ENCODE measurements around the gene LRGUK.

- TF ChIP-seq, protein P1, sequence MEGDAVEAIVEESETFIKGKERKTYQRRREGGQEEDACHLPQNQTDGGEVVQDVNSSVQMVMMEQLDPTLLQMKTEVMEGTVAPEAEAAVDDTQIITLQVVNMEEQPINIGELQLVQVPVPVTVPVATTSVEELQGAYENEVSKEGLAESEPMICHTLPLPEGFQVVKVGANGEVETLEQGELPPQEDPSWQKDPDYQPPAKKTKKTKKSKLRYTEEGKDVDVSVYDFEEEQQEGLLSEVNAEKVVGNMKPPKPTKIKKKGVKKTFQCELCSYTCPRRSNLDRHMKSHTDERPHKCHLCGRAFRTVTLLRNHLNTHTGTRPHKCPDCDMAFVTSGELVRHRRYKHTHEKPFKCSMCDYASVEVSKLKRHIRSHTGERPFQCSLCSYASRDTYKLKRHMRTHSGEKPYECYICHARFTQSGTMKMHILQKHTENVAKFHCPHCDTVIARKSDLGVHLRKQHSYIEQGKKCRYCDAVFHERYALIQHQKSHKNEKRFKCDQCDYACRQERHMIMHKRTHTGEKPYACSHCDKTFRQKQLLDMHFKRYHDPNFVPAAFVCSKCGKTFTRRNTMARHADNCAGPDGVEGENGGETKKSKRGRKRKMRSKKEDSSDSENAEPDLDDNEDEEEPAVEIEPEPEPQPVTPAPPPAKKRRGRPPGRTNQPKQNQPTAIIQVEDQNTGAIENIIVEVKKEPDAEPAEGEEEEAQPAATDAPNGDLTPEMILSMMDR (IDR thresholded peaks at IDR 0.05 in 2 of 3, conservative IDR thresholded peaks at IDR 0.05 in 1 of 3; ENCODE audit: borderline replicate concordance in 1 of 3, insufficient read depth in 1 of 3, low read depth in 2 of 3, low read length in 2 of 3), result no peak
- TF ChIP-seq MAX (IDR thresholded peaks at IDR 0.05) (no peak), POLR2A (IDR thresholded peaks at IDR 0.05; ENCODE audit: borderline replicate concordance, extremely low read depth, insufficient read depth, insufficient read length) (no peak), POLR2AphosphoS5 (IDR thresholded peaks at IDR 0.05; ENCODE audit: low read depth, low read length) (no peak), EZH2phosphoT487 (IDR thresholded peaks at IDR 0.05; ENCODE audit: borderline replicate concordance) (no peak), EGR1 (IDR thresholded peaks at IDR 0.05; ENCODE audit: low read depth) (no peak), EZH2 (IDR thresholded peaks at IDR 0.05) (no peak), ZNF274 (IDR thresholded peaks at IDR 0.05; ENCODE audit: low read depth, low read length) (no peak), TCF7L2 (IDR thresholded peaks at IDR 0.05; ENCODE audit: borderline replicate concordance, extremely low read depth, insufficient read depth, insufficient read length) (no peak), YY1 (IDR thresholded peaks at IDR 0.05; ENCODE audit: extremely low read depth, insufficient replicate concordance, low read depth, low read length) (no peak)
- TF ChIP-seq, protein P2, sequence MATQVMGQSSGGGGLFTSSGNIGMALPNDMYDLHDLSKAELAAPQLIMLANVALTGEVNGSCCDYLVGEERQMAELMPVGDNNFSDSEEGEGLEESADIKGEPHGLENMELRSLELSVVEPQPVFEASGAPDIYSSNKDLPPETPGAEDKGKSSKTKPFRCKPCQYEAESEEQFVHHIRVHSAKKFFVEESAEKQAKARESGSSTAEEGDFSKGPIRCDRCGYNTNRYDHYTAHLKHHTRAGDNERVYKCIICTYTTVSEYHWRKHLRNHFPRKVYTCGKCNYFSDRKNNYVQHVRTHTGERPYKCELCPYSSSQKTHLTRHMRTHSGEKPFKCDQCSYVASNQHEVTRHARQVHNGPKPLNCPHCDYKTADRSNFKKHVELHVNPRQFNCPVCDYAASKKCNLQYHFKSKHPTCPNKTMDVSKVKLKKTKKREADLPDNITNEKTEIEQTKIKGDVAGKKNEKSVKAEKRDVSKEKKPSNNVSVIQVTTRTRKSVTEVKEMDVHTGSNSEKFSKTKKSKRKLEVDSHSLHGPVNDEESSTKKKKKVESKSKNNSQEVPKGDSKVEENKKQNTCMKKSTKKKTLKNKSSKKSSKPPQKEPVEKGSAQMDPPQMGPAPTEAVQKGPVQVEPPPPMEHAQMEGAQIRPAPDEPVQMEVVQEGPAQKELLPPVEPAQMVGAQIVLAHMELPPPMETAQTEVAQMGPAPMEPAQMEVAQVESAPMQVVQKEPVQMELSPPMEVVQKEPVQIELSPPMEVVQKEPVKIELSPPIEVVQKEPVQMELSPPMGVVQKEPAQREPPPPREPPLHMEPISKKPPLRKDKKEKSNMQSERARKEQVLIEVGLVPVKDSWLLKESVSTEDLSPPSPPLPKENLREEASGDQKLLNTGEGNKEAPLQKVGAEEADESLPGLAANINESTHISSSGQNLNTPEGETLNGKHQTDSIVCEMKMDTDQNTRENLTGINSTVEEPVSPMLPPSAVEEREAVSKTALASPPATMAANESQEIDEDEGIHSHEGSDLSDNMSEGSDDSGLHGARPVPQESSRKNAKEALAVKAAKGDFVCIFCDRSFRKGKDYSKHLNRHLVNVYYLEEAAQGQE (IDR thresholded peaks at IDR 0.05; ENCODE audit: low read depth), result no peak
Measured at GRCh38 chr7:134141868-134142264, 14.7 kb downstream of the LRGUK start.

Measured in HCT116 (cell line).